SK-N-SH (cell line): ENCODE data around the gene GRB10.

ENCODE experiments used
- POLR2AphosphoS5 ChIP-seq: IDR thresholded peaks from 2 replicates; pipeline ENCODE4 v1.6.1; 2012; ENCODE audit warnings: low read depth, low read length
- RCOR1 ChIP-seq: fragments of 150-350 bp; IDR thresholded peaks from 2 replicates; pipeline ENCODE4 v1.6.1; 2017; ENCODE audit warnings: antibody characterized with exemption, low read length
- SMC3 ChIP-seq: IDR thresholded peaks from 2 replicates; pipeline ENCODE4 v1.6.1; 2012; ENCODE audit warnings: low read depth, low read length, improper control_type of control experiment
- YY1 ChIP-seq: IDR thresholded peaks from 2 replicates; pipeline ENCODE4 v1.4.0; 2012; ENCODE audit warnings: low read depth, mild to moderate bottlenecking
- TF ChIP-seq, protein P1 (sequence below): fragments of 200-600 bp; sonication (generic); IDR thresholded peaks from 2 replicates; pipeline ENCODE4 v1.6.1; 2017; ENCODE audit warnings: antibody characterized with exemption, mild to moderate bottlenecking, moderate library complexity
- TF ChIP-seq, protein P2 (sequence below): IDR thresholded peaks from 2 replicates; pipeline ENCODE4 v1.4.0; 2012; ENCODE audit warnings: low read depth
- TF ChIP-seq, protein P3 (sequence below): IDR thresholded peaks from 2 replicates; pipeline ENCODE4 v1.4.0; 2012; ENCODE audit warnings: low read depth, borderline replicate concordance
- TF ChIP-seq, protein P4 (sequence below): fragments of 150-350 bp; IDR thresholded peaks from 2 replicates; pipeline ENCODE4 v1.6.1; 2017; ENCODE audit warnings: antibody characterized with exemption, low read length, low read depth, borderline replicate concordance

DNA sequence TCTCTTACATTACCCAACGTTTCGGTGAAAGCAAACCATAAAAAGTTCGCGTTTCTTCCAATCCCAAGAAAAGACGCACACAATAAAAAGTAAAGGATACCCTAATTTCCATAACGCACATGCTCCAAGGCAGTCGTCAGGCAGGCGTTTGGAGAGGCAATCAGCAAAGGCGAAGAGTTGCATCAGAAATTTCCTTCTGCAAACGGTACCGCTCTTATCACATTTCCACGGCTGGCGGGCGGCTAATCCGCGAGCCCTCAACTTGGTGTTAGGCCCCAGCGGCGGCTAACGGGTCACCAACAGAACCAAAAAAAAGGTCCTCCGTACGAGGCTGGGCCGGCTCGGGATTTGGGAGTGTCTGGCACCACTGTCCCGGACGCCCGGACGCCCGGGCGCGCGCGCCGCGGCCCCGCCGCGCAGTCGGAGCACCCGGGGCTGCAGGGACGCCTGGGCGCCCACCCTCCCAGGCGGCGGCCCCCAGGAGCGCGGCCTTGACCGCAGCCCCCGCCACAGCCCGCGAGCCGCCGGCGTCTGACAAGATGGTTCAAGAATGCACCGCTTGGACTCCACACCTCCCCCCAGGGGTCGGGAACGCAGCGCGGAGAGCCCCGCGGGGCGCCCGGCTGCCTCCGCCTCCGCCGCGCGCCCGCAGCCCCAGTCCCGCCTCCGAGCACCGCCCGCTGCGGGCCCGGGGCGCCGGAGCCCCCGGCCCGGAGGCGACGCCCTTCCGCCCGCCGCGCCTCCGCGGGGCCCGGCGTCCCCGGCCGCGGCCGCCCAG is 9.8 kb upstream of the GRB10 start:
- no peak for TF ChIP-seq SMC3
- TF ChIP-seq, protein P1, sequence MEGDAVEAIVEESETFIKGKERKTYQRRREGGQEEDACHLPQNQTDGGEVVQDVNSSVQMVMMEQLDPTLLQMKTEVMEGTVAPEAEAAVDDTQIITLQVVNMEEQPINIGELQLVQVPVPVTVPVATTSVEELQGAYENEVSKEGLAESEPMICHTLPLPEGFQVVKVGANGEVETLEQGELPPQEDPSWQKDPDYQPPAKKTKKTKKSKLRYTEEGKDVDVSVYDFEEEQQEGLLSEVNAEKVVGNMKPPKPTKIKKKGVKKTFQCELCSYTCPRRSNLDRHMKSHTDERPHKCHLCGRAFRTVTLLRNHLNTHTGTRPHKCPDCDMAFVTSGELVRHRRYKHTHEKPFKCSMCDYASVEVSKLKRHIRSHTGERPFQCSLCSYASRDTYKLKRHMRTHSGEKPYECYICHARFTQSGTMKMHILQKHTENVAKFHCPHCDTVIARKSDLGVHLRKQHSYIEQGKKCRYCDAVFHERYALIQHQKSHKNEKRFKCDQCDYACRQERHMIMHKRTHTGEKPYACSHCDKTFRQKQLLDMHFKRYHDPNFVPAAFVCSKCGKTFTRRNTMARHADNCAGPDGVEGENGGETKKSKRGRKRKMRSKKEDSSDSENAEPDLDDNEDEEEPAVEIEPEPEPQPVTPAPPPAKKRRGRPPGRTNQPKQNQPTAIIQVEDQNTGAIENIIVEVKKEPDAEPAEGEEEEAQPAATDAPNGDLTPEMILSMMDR = no peak
- no peak for TF ChIP-seq YY1
- TF ChIP-seq, protein P2, sequence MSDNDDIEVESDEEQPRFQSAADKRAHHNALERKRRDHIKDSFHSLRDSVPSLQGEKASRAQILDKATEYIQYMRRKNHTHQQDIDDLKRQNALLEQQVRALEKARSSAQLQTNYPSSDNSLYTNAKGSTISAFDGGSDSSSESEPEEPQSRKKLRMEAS = no peak; the same call in none of the 2 replicates
- TF ChIP-seq POLR2AphosphoS5 = no peak
- TF ChIP-seq RCOR1 = no peak
- TF ChIP-seq, protein P3, sequence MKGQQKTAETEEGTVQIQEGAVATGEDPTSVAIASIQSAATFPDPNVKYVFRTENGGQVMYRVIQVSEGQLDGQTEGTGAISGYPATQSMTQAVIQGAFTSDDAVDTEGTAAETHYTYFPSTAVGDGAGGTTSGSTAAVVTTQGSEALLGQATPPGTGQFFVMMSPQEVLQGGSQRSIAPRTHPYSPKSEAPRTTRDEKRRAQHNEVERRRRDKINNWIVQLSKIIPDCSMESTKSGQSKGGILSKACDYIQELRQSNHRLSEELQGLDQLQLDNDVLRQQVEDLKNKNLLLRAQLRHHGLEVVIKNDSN = no peak
- TF ChIP-seq, protein P4, sequence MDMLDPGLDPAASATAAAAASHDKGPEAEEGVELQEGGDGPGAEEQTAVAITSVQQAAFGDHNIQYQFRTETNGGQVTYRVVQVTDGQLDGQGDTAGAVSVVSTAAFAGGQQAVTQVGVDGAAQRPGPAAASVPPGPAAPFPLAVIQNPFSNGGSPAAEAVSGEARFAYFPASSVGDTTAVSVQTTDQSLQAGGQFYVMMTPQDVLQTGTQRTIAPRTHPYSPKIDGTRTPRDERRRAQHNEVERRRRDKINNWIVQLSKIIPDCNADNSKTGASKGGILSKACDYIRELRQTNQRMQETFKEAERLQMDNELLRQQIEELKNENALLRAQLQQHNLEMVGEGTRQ = no peak
